A673 (cell line): ENCODE measurements around the gene BRS3.

Experiments used
- EZH2 ChIP-seq: fragments of 200-600 bp; sonication (generic); IDR thresholded peaks from 2 replicates; pipeline ENCODE4 v1.6.1; 2017; ENCODE audit warnings: borderline replicate concordance, low read depth, mild to moderate bottlenecking, mixed read lengths, antibody characterized with exemption, low read length; ENCODE audit not compliant: poor library complexity, severe bottlenecking
- TF ChIP-seq, protein P1 (sequence below): fragments of 300-800, 200-600 bp; sonication (generic); conservative IDR thresholded peaks from 2 replicates; pipeline ENCODE4 v1.5.1; 2017; ENCODE audit warnings: low read depth, mild to moderate bottlenecking, antibody characterized with exemption, low read length, moderate library complexity, mixed read lengths

DNA sequence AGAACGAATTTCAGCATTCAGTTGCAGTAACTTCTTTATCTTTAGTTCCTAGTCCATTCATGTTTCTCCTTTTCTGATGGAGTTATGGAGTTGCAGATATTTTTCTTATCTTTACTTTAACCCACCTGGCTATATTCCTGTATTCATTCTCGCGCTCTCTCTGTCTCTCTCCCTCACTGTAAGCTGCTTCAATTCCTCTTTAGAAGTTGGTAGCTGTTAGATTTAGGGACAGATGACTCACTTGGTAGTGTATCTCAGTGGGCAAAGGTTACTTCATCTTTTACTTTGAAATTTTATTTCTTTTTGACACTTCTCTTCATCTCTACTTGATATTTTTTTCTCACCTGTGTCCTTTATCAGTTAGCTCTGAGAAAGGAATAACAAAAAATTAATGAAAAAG lies 49.6 kb upstream of the BRS3 start:
- TF ChIP-seq, protein P1, sequence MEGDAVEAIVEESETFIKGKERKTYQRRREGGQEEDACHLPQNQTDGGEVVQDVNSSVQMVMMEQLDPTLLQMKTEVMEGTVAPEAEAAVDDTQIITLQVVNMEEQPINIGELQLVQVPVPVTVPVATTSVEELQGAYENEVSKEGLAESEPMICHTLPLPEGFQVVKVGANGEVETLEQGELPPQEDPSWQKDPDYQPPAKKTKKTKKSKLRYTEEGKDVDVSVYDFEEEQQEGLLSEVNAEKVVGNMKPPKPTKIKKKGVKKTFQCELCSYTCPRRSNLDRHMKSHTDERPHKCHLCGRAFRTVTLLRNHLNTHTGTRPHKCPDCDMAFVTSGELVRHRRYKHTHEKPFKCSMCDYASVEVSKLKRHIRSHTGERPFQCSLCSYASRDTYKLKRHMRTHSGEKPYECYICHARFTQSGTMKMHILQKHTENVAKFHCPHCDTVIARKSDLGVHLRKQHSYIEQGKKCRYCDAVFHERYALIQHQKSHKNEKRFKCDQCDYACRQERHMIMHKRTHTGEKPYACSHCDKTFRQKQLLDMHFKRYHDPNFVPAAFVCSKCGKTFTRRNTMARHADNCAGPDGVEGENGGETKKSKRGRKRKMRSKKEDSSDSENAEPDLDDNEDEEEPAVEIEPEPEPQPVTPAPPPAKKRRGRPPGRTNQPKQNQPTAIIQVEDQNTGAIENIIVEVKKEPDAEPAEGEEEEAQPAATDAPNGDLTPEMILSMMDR: no peak
- TF ChIP-seq EZH2: no peak
